Endothelial cell (in vitro differentiated cells): ENCODE data around the gene CCDC85C. TPM values are rescaled to one million over a fixed set of nuclear protein-coding genes. Genes with fewer than 3 reads are reported as not detected.

Source experiments
- DNase-seq: peaks from one replicate; pipeline ENCODE4 v3.0.0; 2021; ENCODE audit warnings: low spot score
- H3K27ac Mint-ChIP-seq: one replicate; pipeline ENCODE4 v1.8.0; 2021; ENCODE audit warnings: mixed read lengths, inconsistent platforms; ENCODE audit not compliant: unreplicated experiment
- H3K27me3 Mint-ChIP-seq: one replicate; pipeline ENCODE4 v1.8.0; 2021; ENCODE audit warnings: mild to moderate bottlenecking, moderate library complexity, mixed read lengths, inconsistent platforms; ENCODE audit not compliant: unreplicated experiment
- H3K36me3 Mint-ChIP-seq: one replicate; pipeline ENCODE4 v1.8.0; 2021; ENCODE audit warnings: mild to moderate bottlenecking, low read depth, mixed read lengths, inconsistent platforms; ENCODE audit not compliant: unreplicated experiment
- H3K4me1 Mint-ChIP-seq: one replicate; pipeline ENCODE4 v1.8.0; 2021; ENCODE audit warnings: mild to moderate bottlenecking, mixed read lengths, inconsistent platforms; ENCODE audit not compliant: unreplicated experiment
- H3K4me3 Mint-ChIP-seq: one replicate; pipeline ENCODE4 v1.8.0; 2021; ENCODE audit warnings: mild to moderate bottlenecking, mixed read lengths, inconsistent platforms; ENCODE audit not compliant: unreplicated experiment
- H3K9me3 Mint-ChIP-seq: one replicate; pipeline ENCODE4 v1.8.0; 2021; ENCODE audit warnings: mixed read lengths, inconsistent platforms; ENCODE audit not compliant: unreplicated experiment
- total RNA-seq: library from RNA; stranded (reverse); fragmentation: NEBNext Ultra II Directional; extraction: Animal tissue kit (Norgen Biotek cat#: 25700); gene quantifications from one replicate; pipeline ENCODE4 v1.2.1, GENCODE V29; 2021; ENCODE audit not compliant: unreplicated experiment
- TF ChIP-seq, protein P1 (sequence below): fragments of 200-600 bp; sonication (generic); IDR thresholded peaks from one replicate; pipeline ENCODE4 v1.5.0; 2021; ENCODE audit warnings: antibody characterized with exemption; ENCODE audit not compliant: unreplicated experiment

Gene CCDC85C
- total RNA-seq, 1 donor from 2014 or later, result 42.1 TPM

DNA sequence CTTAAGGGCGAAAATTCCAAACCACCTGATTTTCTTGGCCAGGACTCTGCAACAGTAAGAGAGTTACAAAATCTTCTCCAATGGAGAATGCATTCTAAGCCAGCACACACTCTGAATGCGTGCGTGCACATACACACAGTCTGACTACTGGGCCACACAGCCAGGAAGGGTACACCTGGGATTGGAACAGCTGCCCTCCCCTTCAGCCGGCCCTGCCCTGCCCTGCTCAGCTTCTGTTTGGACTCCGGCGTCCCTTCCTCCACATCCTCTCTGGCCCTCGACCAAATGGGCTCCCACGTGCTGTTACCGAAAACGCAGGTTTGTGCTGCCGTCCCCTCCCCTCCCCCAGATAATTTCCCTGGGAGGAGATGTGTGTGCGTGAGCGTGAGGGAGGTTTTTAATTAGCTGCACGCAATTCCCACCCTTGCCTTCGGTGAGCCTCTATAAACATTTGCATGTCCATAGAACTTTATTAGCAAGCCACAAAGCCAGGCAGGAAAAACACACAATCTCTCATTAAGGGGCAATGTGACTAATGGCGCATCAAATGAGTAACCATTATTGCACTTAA, 79.8 kb downstream of the CCDC85C start:
- Mint-ChIP-seq H3K9me3 (no peaks in the 10 kb centered on the region), H3K4me1 (peaks cover 6% of the 10 kb centered on the region), H3K27ac (peak overlapping the region; percentile 58), H3K27me3 (peaks cover 13% of the 10 kb centered on the region), H3K36me3 (peaks cover 3% of the 10 kb centered on the region), H3K4me3 (no peak overlapping the region)
- no peak for DNase-seq
- TF ChIP-seq, protein P1, sequence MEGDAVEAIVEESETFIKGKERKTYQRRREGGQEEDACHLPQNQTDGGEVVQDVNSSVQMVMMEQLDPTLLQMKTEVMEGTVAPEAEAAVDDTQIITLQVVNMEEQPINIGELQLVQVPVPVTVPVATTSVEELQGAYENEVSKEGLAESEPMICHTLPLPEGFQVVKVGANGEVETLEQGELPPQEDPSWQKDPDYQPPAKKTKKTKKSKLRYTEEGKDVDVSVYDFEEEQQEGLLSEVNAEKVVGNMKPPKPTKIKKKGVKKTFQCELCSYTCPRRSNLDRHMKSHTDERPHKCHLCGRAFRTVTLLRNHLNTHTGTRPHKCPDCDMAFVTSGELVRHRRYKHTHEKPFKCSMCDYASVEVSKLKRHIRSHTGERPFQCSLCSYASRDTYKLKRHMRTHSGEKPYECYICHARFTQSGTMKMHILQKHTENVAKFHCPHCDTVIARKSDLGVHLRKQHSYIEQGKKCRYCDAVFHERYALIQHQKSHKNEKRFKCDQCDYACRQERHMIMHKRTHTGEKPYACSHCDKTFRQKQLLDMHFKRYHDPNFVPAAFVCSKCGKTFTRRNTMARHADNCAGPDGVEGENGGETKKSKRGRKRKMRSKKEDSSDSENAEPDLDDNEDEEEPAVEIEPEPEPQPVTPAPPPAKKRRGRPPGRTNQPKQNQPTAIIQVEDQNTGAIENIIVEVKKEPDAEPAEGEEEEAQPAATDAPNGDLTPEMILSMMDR, result no peak

DNA sequence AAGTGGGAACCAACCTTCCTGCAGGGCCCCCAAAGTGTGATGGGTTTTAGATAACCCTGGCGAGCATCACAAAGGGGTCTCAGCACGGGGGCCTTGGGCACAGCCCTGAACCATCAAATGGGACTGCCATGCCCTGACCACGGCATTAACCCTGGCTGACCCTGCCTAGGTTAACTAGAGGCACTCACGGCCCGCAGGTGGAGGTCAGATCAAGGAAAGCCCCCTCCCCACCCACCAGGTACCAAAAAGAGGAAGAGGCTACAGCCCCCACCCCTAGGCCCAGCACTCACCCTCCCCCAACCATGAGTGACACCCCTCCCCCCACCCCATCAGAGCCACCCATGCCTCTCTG, 80.3 kb downstream of the CCDC85C start:
- Mint-ChIP-seq H3K27me3 (peaks cover 13% of the 10 kb centered on the region), H3K36me3 (peaks cover 3% of the 10 kb centered on the region), H3K27ac (no peak overlapping the region), H3K9me3 (no peaks in the 10 kb centered on the region), H3K4me1 (peaks cover 6% of the 10 kb centered on the region), H3K4me3 (no peak overlapping the region)
- TF ChIP-seq, protein P1, result no peak
- no peak for DNase-seq

GRCh38 chr14:99522934-99523703, 80.9 kb downstream of the CCDC85C start:
- TF ChIP-seq, protein P1, result no peak
- no peaks in the 10 kb centered on the region for H3K9me3 Mint-ChIP-seq
- no peak overlapping the region for H3K4me3 Mint-ChIP-seq
- peaks cover 13% of the 10 kb centered on the region for H3K27me3 Mint-ChIP-seq
- DNase-seq, result no peak
- no peak overlapping the region for H3K27ac Mint-ChIP-seq
- H3K36me3 Mint-ChIP-seq, result peaks cover 3% of the 10 kb centered on the region
- peaks cover 6% of the 10 kb centered on the region for H3K4me1 Mint-ChIP-seq

GRCh38 chr14:99522457-99522891, 81.5 kb downstream of the CCDC85C start:
- H3K4me3 Mint-ChIP-seq, result no peak overlapping the region
- TF ChIP-seq, protein P1, result no peak
- no peak for DNase-seq
- no peaks in the 10 kb centered on the region for H3K9me3 Mint-ChIP-seq
- no peak overlapping the region for H3K27ac Mint-ChIP-seq
- H3K4me1 Mint-ChIP-seq, result peaks cover 6% of the 10 kb centered on the region
- H3K36me3 Mint-ChIP-seq, result peaks cover 3% of the 10 kb centered on the region
- H3K27me3 Mint-ChIP-seq, result peaks cover 12% of the 10 kb centered on the region

DNA sequence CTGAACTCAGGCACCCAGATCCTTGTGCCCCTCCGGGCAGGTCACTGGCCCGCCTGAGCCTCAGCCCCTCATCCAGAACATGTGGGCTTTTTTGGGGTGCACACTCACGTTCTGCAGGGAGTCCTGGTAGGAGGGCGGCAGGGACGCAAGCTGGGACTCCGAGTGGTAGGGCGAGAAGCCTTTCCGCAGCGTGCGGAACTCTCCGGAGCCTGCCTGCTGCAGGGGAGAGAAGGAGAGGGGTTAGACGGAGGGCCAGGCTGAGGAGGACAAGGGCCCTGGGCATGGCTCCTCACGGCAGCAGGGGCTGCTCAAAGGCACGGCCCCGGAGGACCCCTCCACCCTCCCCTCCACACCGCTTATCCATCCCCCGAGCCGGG, 82.0 kb downstream of the CCDC85C start:
- Mint-ChIP-seq H3K27me3 (peaks cover 10% of the 10 kb centered on the region), H3K9me3 (no peaks in the 10 kb centered on the region), H3K4me3 (no peak overlapping the region), H3K4me1 (peaks cover 4% of the 10 kb centered on the region), H3K27ac (no peak overlapping the region), H3K36me3 (no peaks in the 10 kb centered on the region)
- TF ChIP-seq, protein P1, result no peak
- no peak for DNase-seq
